NCI-H1417 treated with DMSO at 0.1 percent for 48 hours (cell line): ENCODE results near the gene MYO15B.

ENCODE experiments used
- DNase-seq: peaks from one replicate; lab custom pipeline; 2025; lab: John Stamatoyannopoulos, UW

Gene MYO15B

DNA sequence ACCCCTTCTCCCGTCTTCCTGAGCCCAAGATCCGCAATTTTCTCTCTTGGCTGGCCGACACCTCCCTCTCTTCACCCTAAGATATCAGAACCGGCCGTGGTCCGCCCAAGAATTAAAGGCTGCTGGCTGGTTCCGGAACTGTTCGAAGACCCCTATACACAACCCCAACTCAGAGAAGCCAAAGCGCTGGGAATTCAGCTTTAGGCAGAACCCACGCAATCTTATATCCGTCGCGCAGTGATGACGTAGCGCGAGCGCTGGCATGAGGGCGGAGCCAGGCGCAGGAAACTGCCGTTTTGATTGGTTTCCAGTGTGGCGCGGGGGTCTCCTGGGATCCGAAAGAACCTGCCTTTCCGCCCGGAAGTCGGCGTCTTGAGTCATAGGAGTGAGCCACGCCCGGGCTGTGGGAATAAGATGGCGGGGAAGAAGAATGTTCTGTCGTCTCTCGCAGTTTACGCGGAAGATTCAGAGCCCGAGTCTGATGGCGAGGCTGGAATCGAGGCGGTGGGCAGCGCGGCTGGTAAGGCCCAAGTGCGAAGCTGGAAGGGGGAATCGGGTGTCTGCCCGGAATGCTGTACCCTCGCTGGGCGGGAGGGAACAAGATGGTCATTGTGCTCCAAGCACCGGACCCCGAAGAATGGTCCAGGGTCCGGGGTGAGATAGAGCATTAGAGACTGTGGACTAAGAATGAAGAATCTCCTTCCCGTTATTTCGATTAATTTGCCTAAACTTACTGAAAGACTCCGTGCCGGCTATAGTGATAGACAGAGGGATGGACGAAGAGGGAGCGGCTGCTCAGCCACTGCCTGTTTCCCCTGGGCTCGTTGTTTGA, 79.6 kb downstream of the MYO15B start, which contains the start of the genes RECQL5 and SAP30BP:
RECQL5 (minus strand) TSS at position 196 of the 832 bp plus-strand sequence. CDS start 597 bp downstream, outside the sequence.
SAP30BP (plus strand) TSS at position 380 of the 832 bp plus-strand sequence; CDS start at position 415, 35 bp downstream.
- DNase-seq: peak; percentile 86

GRCh38 chr17:75667825-75668224, 80.2 kb downstream of the MYO15B start:
- no peak for DNase-seq

GRCh38 chr17:75668489-75668888, 80.9 kb downstream of the MYO15B start:
- DNase-seq: no peak

DNA sequence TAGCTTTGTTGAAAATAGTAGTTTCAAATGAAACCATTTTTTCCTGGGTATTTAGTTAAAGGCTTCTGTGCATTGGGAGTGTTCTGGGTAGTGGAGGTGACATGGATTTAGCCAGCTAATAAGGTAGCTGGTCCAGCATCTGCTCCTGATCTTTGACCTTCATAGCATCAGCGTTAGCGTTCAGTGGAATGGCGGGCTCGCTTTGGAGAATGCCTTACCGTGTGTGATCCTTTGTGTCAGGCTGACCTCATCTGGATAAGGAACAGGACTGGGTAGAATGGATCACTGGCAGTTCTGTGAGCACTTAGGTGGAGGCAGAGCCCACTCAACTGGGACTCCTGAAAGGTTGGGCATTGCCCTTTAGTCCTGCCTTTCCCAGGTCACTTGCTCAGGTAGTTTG, 83.3 kb downstream of the MYO15B start:
- no peak for DNase-seq

- no peak for DNase-seq
These were observed 84.4 kb downstream of the MYO15B start for GRCh38 chr17:75672011-75672410.

DNA sequence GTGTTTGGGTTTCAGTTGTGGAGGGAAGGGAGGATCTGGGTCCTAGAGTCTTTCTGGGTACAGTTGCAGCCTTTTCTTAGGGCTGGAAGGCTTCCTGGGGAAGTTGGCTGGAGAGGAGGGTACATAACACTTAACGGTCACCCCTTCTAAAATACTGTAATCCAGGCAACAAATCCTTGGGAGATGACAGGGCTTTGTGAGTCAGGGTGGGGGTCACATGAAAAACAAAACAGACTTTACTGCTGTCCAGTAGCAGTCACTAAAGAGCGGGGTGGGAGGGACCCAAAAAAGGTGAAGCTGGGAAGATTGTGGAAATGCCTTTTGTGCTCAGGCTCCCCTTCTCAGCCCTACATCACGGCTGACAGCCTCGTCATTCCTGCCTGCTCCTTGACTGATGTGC, 85.9 kb downstream of the MYO15B start:
- DNase-seq: no peak
